Measurements from ENCODE around the gene RIOK1.

RIOK1 gene

DNA sequence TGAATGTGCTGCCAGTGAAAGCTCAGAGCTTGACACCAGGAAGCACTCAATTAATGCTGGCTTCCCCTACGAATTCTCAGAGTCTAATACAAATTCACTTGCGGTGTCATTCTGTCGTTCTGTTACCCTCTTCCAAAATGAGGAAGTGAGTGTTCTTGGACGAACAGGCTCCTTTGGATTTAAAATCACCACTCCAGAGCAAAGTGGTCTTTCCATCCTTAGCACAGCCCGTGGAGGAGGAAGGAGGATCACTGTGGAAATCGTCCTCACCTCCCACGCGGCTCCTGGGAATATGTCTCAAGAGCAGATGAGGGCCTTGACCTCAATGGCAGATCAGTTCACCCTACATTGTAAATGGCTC, 41.7 kb downstream of the RIOK1 start:
- in situ Hi-C loops (cut with HindIII; ENCODE audit: low sequenced_read_pairs) = no loop called here
- no peak for DNase-seq (ENCODE audit: low read depth, low spot score)
- TF ChIP-seq, protein P1, sequence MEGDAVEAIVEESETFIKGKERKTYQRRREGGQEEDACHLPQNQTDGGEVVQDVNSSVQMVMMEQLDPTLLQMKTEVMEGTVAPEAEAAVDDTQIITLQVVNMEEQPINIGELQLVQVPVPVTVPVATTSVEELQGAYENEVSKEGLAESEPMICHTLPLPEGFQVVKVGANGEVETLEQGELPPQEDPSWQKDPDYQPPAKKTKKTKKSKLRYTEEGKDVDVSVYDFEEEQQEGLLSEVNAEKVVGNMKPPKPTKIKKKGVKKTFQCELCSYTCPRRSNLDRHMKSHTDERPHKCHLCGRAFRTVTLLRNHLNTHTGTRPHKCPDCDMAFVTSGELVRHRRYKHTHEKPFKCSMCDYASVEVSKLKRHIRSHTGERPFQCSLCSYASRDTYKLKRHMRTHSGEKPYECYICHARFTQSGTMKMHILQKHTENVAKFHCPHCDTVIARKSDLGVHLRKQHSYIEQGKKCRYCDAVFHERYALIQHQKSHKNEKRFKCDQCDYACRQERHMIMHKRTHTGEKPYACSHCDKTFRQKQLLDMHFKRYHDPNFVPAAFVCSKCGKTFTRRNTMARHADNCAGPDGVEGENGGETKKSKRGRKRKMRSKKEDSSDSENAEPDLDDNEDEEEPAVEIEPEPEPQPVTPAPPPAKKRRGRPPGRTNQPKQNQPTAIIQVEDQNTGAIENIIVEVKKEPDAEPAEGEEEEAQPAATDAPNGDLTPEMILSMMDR (IDR thresholded peaks at IDR 0.05; ENCODE audit: low read depth, low read length) = no peak
- no peak overlapping the region for H3K4me3 ChIP-seq (ENCODE audit: low read depth, low read length)

DNA sequence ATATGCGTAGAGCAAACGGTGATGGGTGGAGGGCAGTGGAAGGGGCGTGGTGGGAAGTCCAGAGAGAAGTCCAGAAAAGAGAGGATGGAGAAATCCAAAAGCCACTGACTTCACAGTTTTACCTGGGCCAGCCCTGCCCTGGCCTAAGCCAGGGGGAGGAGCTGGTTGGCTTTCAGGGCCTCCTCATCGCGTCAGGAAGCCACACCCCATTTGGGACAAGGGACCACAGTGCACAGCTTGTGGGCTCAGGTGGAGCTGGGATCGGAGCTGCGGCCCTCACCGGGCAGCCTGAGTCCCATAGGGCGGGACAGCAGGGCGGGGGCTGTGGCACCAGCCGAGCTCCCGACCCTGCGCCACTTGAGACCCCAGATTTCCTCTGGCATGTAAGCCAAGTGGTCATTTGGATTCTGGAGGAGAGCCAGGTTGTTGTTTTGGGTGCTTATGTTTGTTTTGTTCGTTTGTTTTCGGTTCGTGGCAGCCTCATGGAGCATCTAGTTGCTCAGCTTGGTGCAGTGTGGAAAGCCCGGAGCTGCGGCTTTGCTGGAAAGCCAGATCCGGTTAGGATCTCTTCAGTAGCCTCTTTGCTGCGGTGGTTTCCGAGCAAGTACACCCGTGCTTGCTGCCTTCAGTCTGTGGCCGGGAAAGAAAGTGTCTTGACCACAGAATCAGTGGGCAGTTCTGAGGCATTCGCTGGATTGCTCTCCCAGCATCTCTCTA, 42.2 kb downstream of the RIOK1 start:
- no peak for DNase-seq (ENCODE audit: low read depth, low spot score)
- no peak overlapping the region for H3K4me3 ChIP-seq (ENCODE audit: low read depth, low read length)
- in situ Hi-C loops (cut with HindIII; ENCODE audit: low sequenced_read_pairs) = no loop called here
- TF ChIP-seq, protein P1 (IDR thresholded peaks at IDR 0.05; ENCODE audit: low read depth, low read length) = no peak

DNA sequence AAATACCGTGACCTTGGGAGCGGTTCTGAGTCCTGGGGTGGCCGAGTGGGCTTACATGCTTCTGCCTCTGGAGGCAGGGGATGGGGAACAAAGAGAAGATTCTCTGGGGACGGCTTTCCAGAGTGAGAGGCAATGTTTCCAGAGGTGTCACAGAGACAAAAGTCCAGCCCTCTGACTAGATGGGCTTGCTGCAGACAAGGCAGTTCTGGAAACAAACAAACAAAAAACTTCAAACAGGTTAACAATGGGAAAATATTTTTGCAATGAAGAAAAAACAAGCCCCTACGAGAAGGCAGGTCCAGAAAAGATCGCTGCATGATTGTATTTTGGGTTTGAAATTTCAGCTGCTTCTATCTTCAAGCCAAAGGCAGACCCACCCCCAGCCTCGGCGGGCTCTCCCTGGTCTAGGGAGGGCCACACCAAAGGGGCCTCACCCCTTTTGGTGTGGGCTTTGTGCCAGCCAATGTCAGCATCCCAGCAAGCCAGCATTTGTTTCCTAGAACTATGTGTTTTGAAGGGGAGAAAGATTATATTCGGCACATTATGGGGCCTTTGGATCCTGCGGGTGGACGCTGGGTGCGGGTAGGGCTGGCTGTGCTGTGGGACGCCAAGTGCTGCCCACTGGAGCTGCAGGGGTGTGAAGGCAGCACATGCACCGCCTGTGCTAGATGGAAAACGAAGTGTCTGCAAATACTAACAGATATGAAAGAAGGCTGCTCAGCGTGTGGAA, 42.9 kb downstream of the RIOK1 start:
- H3K4me3 ChIP-seq (ENCODE audit: low read depth, low read length) = no peak overlapping the region
- no peak for DNase-seq (ENCODE audit: low read depth, low spot score)
- in situ Hi-C loops (cut with HindIII; ENCODE audit: low sequenced_read_pairs) = no loop called here
- TF ChIP-seq, protein P1 (IDR thresholded peaks at IDR 0.05; ENCODE audit: low read depth, low read length) = no peak

DNA sequence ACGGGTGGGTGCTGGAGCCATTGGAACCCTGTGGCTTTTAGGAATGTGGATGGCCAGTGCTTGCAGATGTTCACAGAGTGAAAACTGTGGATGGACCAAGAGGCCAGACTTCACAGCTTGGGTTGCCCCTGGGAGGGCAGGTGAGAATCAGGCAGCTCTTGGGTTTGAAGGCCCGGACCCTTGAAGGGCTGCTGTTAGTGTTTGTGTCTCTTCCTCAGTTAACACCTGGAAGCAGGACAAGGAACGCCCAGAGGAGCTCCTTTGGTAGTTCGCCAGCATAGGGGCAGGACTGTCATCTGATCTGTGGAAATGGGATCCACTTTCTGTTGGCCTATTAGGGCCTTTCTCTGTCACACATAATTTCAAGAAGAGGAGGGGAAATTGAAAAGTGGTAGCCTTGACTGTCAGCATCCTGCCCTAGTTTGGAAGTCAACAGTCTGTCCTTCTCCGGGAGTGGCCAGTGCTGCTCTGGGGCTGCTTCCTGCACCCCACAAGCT, 43.6 kb downstream of the RIOK1 start:
- H3K4me3 ChIP-seq (ENCODE audit: low read depth, low read length) = no peak overlapping the region
- no peak for DNase-seq (ENCODE audit: low read depth, low spot score)
- TF ChIP-seq, protein P1 (IDR thresholded peaks at IDR 0.05; ENCODE audit: low read depth, low read length) = no peak
- in situ Hi-C loops (cut with HindIII; ENCODE audit: low sequenced_read_pairs) = no loop called here

DNA sequence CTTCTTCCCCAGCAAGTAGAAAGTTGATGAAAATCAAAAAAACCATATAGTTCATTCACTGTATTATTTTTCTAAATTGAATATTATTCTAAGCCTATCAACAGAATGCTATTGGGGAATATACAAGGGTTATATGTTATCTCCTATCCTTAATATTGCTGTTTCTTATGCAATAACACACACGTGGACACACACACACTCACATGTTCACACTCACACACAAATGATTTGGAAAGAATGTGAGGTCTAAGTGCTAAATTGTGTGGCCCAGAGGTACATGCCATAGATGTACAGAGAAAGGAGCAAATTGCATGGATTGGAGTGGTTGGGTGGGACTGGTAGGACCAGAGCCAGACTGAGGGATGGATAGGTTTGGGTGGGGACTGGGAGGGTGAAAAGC, 45.1 kb downstream of the RIOK1 start:
- TF ChIP-seq, protein P1 (IDR thresholded peaks at IDR 0.05; ENCODE audit: low read depth, low read length) = no peak
- H3K4me3 ChIP-seq (ENCODE audit: low read depth, low read length) = no peak overlapping the region
- in situ Hi-C loops (cut with HindIII; ENCODE audit: low sequenced_read_pairs) = no loop called here
- DNase-seq (ENCODE audit: low read depth, low spot score) = no peak

DNA sequence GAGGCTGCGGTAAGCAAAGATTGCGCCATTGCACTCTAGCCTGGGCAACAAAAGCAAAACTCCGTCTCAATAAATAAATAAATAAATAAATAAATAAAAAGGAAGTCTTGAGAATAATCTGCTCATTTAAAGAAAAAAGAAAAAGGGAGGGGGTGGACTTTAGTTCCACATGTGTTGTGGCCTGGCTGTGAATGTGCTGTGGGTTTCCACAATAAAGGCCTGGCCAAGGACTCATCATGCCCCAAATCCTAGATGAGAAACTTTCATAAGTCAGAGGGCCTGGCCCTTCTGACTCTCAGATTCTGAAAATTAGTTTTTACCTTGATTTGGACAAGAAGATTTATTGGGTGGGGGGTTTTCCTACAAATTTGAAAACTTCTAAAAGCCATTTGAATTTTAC, 48.4 kb downstream of the RIOK1 start:
- no peak overlapping the region for H3K4me3 ChIP-seq (ENCODE audit: low read depth, low read length)
- in situ Hi-C loops (cut with HindIII; ENCODE audit: low sequenced_read_pairs) = no loop called here
- DNase-seq (ENCODE audit: low read depth, low spot score) = no peak
- TF ChIP-seq, protein P1 (IDR thresholded peaks at IDR 0.05; ENCODE audit: low read depth, low read length) = no peak

Data from astrocyte of the spinal cord (primary cell).